ENCODE measurements around the gene CCDC6.

DNA sequence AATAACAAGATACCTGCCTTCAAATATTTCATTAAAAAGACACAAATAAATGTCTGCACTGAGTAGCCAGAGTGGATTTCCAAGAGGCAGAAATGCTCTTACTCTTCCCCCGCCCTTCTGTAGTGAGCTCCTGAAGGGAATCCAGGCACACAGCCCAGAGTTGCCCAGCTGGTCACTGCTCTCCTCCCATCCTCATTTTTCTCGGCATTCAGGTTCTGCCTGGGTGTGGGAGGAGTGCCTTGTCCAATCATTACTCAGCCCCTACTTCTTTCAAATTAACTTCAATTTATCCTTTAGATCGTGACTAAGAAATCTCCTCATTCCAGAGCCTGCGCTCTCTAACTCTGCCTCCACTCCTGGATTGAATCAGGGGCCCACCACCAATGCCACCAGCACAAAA is 12.2 kb downstream of the CCDC6 start:
- TF ChIP-seq, protein P1, sequence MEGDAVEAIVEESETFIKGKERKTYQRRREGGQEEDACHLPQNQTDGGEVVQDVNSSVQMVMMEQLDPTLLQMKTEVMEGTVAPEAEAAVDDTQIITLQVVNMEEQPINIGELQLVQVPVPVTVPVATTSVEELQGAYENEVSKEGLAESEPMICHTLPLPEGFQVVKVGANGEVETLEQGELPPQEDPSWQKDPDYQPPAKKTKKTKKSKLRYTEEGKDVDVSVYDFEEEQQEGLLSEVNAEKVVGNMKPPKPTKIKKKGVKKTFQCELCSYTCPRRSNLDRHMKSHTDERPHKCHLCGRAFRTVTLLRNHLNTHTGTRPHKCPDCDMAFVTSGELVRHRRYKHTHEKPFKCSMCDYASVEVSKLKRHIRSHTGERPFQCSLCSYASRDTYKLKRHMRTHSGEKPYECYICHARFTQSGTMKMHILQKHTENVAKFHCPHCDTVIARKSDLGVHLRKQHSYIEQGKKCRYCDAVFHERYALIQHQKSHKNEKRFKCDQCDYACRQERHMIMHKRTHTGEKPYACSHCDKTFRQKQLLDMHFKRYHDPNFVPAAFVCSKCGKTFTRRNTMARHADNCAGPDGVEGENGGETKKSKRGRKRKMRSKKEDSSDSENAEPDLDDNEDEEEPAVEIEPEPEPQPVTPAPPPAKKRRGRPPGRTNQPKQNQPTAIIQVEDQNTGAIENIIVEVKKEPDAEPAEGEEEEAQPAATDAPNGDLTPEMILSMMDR (IDR thresholded peaks at IDR 0.05; ENCODE audit: control extremely low read depth in 1 of 3, insufficient read depth in 1 of 3, low read depth in 1 of 3, low read length in 3 of 3), result no peak
- TF ChIP-seq CREB1 (IDR thresholded peaks at IDR 0.05), result no peak
- no peak for TF ChIP-seq TCF12 (IDR thresholded peaks at IDR 0.05; ENCODE audit: low read depth, low read length)
- no peak for TF ChIP-seq TBP (IDR thresholded peaks at IDR 0.05; ENCODE audit: low read depth, low read length)
- TF ChIP-seq ATF2 (IDR thresholded peaks at IDR 0.05; ENCODE audit: low read length), result no peak
- TF ChIP-seq SP4 (IDR thresholded peaks at IDR 0.05; ENCODE audit: low read length), result no peak
- TF ChIP-seq TAF1 (IDR thresholded peaks at IDR 0.05; ENCODE audit: low read depth, low read length), result no peak
- TF ChIP-seq FOSL1 (IDR thresholded peaks at IDR 0.05; ENCODE audit: insufficient read depth, low read depth, low read length), result no peak
- TF ChIP-seq TAF7 (optimal IDR thresholded peaks at IDR 0.05; ENCODE audit: borderline replicate concordance, low read depth, low read length), result no peak
- TF ChIP-seq MAFK (IDR thresholded peaks at IDR 0.05; ENCODE audit: low read depth, low read length), result no peak

Measured in H1 (cell line).